HUES48 (cell line): ENCODE results near the gene ZNF316.

ENCODE experiments used
- H3K27ac ChIP-seq: one replicate; pipeline ENCODE4 v1.7.0; 2013; ENCODE audit warnings: low read depth, low read length, inconsistent platforms
- H3K27me3 ChIP-seq: 2 replicates; pipeline ENCODE4 v1.6.1; 2013; ENCODE audit warnings: mild to moderate bottlenecking, low read length; ENCODE audit not compliant: control insufficient read depth, insufficient read depth
- H3K36me3 ChIP-seq: 2 replicates; pipeline ENCODE4 v1.6.1; 2013; ENCODE audit warnings: low read length; ENCODE audit not compliant: control insufficient read depth, insufficient read depth
- H3K4me1 ChIP-seq: 2 replicates; pipeline ENCODE4 v1.6.1; 2013; ENCODE audit warnings: mild to moderate bottlenecking, low read length; ENCODE audit not compliant: control insufficient read depth, insufficient read depth
- H3K4me3 ChIP-seq: 2 replicates; pipeline ENCODE4 v1.5.1; 2013; ENCODE audit warnings: mild to moderate bottlenecking, low read depth, low read length
- H3K9ac ChIP-seq: 2 replicates; pipeline ENCODE4 v1.6.1; 2013; ENCODE audit warnings: mild to moderate bottlenecking, low read depth, low read length, moderate library complexity
- H3K9me3 ChIP-seq: 2 replicates; pipeline ENCODE4 v1.6.1; 2013; ENCODE audit warnings: low read length; ENCODE audit not compliant: control insufficient read depth, insufficient read depth

Gene ZNF316

DNA sequence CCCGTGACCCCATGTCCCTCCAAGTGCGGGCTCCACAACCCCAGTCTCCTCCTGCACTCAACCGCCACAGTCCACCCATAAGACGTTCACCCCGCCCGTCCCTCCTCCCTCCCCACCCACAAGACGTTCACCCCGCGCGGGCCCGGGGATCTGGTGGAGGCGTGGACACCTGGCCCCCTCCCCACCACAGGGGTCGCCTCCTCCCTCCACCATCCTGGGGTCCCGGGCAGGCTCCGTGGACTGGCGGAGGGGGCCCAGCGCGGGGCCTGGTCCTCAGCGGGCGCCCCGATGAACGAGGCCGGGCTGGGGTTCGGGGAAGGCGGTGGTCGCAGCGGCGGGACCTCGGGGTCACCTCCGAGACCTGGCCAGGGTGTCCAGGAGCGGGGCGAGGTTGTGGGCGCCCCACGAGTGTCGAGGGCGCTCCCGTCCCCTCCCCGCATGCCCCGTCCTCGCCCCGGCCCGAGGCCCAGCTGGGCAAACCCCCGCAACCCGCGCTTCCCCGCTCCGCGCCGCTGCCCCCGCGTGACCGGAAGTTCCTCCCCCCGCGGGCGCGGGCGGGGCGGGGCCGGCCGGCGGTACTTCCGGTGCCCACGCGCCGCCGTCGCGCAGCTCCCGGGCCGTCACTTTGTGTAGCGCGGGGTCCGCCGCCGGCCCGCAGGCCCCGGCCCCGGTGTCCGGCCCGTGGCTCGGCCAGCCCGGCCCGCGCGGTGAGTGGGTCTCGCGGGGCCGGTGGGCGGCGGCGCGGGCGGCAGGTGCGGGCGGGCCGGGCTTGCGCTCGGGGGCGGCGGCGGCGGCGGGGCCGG is at the start of gene ZNF316:
Gene ZNF316, plus strand, starts transcription at position 578 of the 803 bp plus-strand sequence. CDS start 5,092 bp downstream, outside the sequence.
- H3K4me1 ChIP-seq = peaks cover 3% of the 10 kb centered on the region; the same call in 1 of the 2 replicates
- no peaks in the 10 kb centered on the region for H3K36me3 ChIP-seq
- H3K27ac ChIP-seq = no peak within 1 kb of the TSS
- no peaks in the 10 kb centered on the region for H3K9me3 ChIP-seq
- H3K4me3 ChIP-seq = peak within 1 kb of the TSS; percentile 69
- H3K27me3 ChIP-seq = no peaks in the 10 kb centered on the region
- H3K9ac ChIP-seq = no peak within 1 kb of the TSS

DNA sequence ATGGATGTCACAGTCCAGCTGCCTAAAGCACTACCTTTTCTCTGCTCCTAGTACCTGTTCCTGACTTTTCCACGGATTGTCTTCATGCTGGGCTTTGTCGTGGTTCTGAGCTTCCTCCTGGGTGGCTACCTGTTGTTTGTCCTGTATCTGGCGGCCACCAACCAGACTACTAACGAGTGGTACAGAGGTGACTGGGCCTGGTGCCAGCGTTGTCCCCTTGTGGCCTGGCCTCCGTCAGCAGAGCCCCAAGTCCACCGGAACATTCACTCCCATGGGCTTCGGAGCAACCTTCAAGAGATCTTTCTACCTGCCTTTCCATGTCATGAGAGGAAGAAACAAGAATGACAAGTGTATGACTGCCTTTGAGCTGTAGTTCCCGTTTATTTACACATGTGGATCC is 48.6 kb upstream of the ZNF316 start:
- H3K36me3 ChIP-seq = peaks cover 64% of the 10 kb centered on the region
- H3K27me3 ChIP-seq = no peaks in the 10 kb centered on the region
- no peaks in the 10 kb centered on the region for H3K9me3 ChIP-seq
- no peak overlapping the region for H3K9ac ChIP-seq
- 0 out of 2 replicates have a peak, but pooled peaks cover 2% of the 10 kb centered on the region for H3K4me1 ChIP-seq
- no peak overlapping the region for H3K27ac ChIP-seq
- no peak overlapping the region for H3K4me3 ChIP-seq

DNA sequence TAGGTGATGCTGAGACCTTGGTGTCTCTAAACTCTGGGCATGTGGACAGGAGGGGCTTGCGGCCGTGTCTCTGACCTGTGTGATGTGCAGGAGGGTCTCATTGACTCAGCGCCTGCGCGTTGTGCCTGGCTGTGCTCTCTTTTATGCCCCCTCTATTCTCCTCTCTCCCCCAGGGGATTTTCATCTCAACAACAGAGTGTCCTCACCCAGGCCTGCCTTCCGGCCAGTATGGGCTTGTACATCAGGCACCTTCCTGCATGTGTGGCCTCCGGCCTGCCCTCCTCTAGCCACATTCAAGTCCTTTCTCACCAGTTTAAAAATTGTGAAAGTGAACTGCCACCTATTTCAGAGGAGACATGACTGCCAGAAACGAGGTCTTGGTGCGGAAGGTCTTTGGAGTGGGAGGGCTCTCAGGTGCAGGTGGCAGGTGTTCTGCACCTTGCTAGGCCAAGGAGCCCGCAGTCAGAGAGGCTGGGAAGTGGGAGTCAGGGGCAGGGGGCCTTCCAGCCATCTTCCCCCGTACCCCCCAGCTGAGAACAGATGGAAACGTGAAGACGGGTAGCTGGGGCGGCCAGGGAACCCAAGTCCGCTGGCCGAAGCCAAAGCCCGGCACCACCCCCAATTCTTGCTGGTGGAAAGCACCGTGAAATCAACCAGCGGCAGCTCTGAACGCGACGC is 47.8 kb upstream of the ZNF316 start:
- no peak overlapping the region for H3K27ac ChIP-seq
- H3K27me3 ChIP-seq = no peaks in the 10 kb centered on the region
- no peak overlapping the region; the same call in 1 of the 2 replicates for H3K9ac ChIP-seq

DNA sequence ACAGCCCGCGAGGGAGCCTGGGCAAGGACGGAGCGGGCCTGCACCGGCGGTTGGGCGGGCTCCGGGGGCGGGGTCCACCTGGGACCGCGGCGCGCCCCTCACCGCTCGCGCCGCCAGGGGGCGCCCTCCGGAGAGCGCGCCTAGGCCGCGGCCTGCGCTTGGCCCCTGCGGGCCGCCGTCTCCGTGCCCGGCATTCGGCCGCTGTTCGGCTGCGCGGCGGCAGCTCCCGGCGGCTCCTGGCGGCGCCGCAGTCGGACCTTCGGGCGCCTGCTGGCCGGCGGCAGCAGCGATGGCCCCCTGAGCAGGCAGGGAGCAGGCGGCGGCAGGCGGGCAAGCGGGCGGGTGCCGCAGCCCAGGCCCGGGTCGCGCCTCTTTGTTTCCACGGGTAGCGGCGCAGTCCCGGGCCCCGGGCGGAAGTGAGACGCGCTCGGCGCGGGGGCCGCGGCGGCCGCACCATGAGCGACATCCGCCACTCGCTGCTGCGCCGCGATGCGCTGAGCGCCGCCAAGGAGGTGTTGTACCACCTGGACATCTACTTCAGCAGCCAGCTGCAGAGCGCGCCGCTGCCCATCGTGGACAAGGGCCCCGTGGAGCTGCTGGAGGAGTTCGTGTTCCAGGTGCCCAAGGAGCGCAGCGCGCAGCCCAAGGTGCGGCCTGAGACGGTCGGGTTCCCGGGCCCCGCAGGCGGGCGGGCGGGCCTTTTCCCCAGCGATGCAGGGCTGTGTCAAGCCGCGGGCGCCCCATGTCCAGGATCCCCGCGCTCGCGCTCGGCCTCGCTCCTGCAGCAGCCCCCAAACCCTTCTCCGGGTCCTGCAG is 47.1 kb upstream of the ZNF316 start, which contains the start of gene INTS15:
Gene INTS15, plus strand, starts transcription at position 193 of the 816 bp plus-strand sequence. Its CDS starts 263 bp downstream, at position 456.
- Histone ChIP-seq H3K9ac (peak within 1 kb of the TSS; percentile 81), H3K4me1 (0 out of 2 replicates have a peak, but pooled peaks cover 2% of the 10 kb centered on the region), H3K9me3 (no peaks in the 10 kb centered on the region), H3K27me3 (no peaks in the 10 kb centered on the region), H3K27ac (peak within 1 kb of the TSS; percentile 71), H3K36me3 (peaks cover 63% of the 10 kb centered on the region), H3K4me3 (peak within 1 kb of the TSS; percentile 99)

More for the DNA sequence above, 47.8 kb upstream of the ZNF316 start:
- 0 out of 2 replicates have a peak, but pooled peaks cover 2% of the 10 kb centered on the region for H3K4me1 ChIP-seq
- H3K36me3 ChIP-seq = peaks cover 63% of the 10 kb centered on the region
- no peaks in the 10 kb centered on the region for H3K9me3 ChIP-seq
- peak overlapping the region; percentile 52; the same call in 1 of the 2 replicates for H3K4me3 ChIP-seq

DNA sequence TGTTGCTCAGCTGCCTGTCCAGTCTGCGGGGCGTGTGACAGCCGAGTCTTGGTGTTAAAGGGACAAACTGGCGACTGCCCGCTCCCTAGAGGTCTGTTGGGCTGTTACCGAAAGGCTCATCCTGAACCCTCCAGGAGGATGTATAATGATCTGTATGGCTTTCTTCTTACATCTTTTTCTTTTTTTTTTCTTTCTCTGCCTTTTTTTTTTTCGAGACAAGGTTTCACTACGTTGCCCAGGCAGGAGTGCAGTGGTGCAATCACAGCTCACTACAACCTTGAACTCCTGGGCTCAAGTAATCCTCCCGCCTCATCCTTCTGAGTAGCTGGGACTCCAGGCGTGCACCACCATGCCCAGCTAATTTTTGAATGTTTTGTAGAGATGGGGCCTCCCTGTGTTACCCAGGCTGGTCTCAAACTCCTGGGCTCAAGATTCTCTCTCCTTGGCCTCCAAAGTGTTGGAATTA is 46.4 kb upstream of the ZNF316 start:
- Histone ChIP-seq H3K9me3 (no peaks in the 10 kb centered on the region), H3K27ac (peak overlapping the region; percentile 71), H3K36me3 (peaks cover 65% of the 10 kb centered on the region), H3K4me1 (0 out of 2 replicates have a peak, but pooled peaks cover 2% of the 10 kb centered on the region), H3K4me3 (peak overlapping the region; percentile 99), H3K27me3 (no peaks in the 10 kb centered on the region), H3K9ac (peak overlapping the region; percentile 81)

DNA sequence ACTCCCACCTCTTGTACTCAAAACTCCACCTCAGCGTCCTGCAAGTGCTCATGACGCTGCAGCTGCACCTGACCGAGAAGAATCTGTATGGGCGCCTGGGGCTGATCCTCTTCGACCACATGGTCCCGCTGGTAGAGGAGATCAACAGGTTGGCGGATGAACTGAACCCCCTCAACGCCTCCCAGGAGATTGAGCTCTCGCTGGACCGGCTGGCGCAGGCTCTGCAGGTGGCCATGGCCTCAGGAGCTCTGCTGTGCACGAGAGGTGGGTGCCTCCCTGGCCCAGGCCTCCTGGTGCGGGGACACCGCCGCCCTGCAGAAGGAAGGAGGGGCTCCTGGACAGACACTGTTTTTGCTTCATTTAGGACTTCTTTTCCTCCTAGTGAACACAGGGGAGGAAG is 37.0 kb upstream of the ZNF316 start:
- Histone ChIP-seq H3K36me3 (peaks cover 57% of the 10 kb centered on the region), H3K27ac (no peak overlapping the region), H3K27me3 (no peaks in the 10 kb centered on the region), H3K9ac (no peak overlapping the region), H3K9me3 (no peaks in the 10 kb centered on the region), H3K4me1 (no peaks in the 10 kb centered on the region), H3K4me3 (no peak overlapping the region)

DNA sequence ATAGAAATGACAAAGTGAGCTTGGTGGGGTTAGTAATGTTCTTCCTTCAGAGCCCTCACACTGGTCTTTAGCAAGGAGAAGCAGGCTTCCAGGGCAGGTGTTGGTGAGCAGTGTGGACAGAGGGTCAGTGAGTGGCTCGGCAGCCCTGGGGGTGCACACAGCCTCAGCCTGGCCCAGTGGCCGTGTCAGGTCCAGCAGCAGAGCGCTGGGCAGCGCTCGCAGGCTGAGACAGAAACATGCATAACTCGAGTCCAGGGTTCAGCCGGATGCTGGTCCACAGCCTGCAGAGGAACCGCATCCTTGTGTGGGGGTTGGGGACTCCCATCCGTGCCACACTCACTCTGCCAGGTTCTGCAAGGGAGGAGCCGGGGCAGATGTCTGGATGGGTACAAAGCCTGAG is 32.7 kb upstream of the ZNF316 start:
- Histone ChIP-seq H3K9ac (no peak overlapping the region), H3K4me1 (no peaks in the 10 kb centered on the region), H3K27me3 (no peaks in the 10 kb centered on the region), H3K9me3 (no peaks in the 10 kb centered on the region), H3K27ac (no peak overlapping the region), H3K36me3 (peaks cover 33% of the 10 kb centered on the region), H3K4me3 (no peak overlapping the region)

DNA sequence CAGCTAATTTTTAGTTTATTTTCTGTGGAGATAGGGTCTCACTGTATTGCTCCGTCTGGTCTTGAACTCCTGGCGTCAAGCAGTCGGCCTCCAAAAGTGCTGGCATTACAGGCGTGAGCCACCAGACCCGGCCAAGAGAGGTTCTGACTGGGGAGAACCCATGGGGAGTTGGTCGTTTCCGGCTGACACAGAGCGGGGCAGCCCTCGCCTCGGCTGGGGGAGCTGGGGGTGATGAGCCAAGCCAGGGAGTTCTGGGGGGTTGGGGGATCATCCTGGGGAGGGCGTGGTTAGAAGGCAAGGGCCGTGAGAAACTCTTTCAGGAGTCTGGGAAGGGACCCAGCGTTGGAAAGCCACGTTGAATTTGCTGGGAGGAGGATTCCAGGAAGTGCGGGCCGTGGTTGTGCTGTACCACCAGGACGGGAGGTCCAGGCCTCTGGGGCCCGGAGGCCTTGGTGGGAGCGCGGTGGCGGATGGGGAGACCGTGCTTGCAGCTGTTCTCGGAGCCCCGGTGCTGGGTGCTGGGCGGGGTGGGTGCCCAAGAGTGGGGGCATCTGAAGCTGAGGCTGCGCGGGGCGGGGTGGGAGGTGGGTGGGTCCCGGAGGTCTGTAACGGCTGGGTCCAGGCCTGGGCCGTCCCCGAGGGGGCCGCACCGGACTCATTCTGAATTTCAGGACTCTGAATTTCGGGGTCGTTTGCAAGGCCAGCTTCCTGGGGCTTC is 30.1 kb upstream of the ZNF316 start:
- H3K36me3 ChIP-seq = peaks cover 16% of the 10 kb centered on the region

DNA sequence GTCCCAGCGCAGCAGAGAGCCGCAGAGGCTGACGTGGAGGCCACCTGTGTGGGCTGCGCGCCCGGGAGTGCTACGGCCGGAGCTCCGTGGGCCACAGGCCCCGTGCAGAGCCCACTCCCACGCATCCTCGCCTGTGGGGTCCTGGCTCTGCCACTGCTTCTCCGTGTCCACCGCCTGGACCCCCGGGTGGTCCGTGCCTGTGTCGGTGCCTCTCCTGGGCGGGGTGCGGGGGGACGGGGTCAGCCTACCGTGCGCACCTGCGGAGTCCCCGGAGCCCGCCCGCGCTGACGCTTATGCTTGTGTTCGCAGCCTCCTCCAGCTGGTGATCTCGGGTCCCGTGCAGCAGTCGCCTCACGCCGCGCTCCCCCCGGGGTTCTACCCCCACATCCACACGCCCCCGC is 29.5 kb upstream of the ZNF316 start:
- Histone ChIP-seq H3K4me1 (no peaks in the 10 kb centered on the region), H3K27ac (no peak overlapping the region), H3K4me3 (no peak overlapping the region), H3K9me3 (no peaks in the 10 kb centered on the region), H3K27me3 (no peaks in the 10 kb centered on the region), H3K9ac (no peak overlapping the region), H3K36me3 (peaks cover 14% of the 10 kb centered on the region)

More for the DNA sequence above, 30.1 kb upstream of the ZNF316 start:
- H3K27me3 ChIP-seq = no peaks in the 10 kb centered on the region
- no peak overlapping the region for H3K9ac ChIP-seq
- H3K4me1 ChIP-seq = no peaks in the 10 kb centered on the region
- no peaks in the 10 kb centered on the region for H3K9me3 ChIP-seq
- H3K27ac ChIP-seq = no peak overlapping the region
- no peak overlapping the region for H3K4me3 ChIP-seq

DNA sequence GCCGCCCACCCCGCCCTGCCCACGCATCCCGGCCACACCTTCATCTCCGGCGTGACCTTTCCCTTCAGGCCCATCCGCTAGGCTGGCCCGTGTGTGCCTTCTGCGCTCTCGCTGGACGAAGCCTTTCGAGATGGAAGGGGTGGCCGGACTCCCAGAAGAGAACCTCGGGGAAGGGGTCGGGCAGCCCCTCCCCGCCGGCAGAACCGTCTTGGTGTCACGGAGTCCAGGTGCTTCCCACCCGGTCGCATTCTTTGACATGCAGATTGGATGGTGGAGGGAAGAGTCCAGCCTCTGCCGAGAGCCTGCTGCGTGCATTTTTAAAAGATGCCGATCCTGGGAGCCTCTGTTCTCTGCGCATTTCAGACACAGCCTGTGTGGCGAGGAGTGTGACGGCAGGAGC is 29.0 kb upstream of the ZNF316 start:
- no peaks in the 10 kb centered on the region for H3K9me3 ChIP-seq
- no peaks in the 10 kb centered on the region for H3K27me3 ChIP-seq
- no peak overlapping the region for H3K27ac ChIP-seq
- peaks cover 12% of the 10 kb centered on the region; the same call in 1 of the 2 replicates for H3K36me3 ChIP-seq
- no peak overlapping the region for H3K9ac ChIP-seq
- H3K4me1 ChIP-seq = no peaks in the 10 kb centered on the region
- no peak overlapping the region for H3K4me3 ChIP-seq
